Caco-2 (cell line): ENCODE data around the gene TEPSIN. TPM values are rescaled to one million over a fixed set of nuclear protein-coding genes. Genes with fewer than 3 reads are reported as not detected.

Experiments used
- BruUV-seq: library from RNA; stranded (reverse); fragments of 400-500 nt; replicated peaks from 2 replicates; lab custom pipeline; 2021; lab: Mats Ljungman, UMichigan
- CTCF ChIA-PET: fragments of 300-600 bp; sonication (Branson Sonifier 250); formaldehyde crosslinking; loops from one replicate; lab custom pipeline; 2022; ENCODE audit warnings: antibody characterized with exemption; lab: Charles Lee
- POLR2A ChIA-PET: fragments of 300-600 bp; sonication (Branson Sonifier 250); formaldehyde crosslinking; loops from one replicate; lab custom pipeline; 2022; ENCODE audit warnings: antibody characterized with exemption; lab: Charles Lee
- DNase-seq, 2 experiments: peaks; one replicate each; pipeline versions ENCODE4 v3.0.0 to v3.0.0-alpha.2; 2020 to 2022
- H3K27me3 ChIP-seq: replicated peaks from 2 replicates; pipeline ENCODE4 v1.6.0; 2011; ENCODE audit warnings: low read length; ENCODE audit not compliant: control insufficient read depth, insufficient read depth
- H3K36me3 ChIP-seq: 2 replicates; pipeline ENCODE4 v1.5.1; 2011; ENCODE audit warnings: low read length; ENCODE audit not compliant: control insufficient read depth, insufficient read depth
- H3K4me1 ChIP-seq: fragments of 250-450 bp; sonication (Bioruptor Pico); 2 replicates; pipeline ENCODE4 v1.5.1; 2020; ENCODE audit warnings: mild to moderate bottlenecking
- H3K4me3 ChIP-seq: 2 replicates; pipeline ENCODE4 v1.5.1; 2011; ENCODE audit warnings: low read depth, mild to moderate bottlenecking, control low read depth, low read length
- H3K9me3 ChIP-seq: fragments of 250-450 bp; sonication (Bioruptor Pico); 2 replicates; pipeline ENCODE4 v1.5.1; 2020; ENCODE audit warnings: mild to moderate bottlenecking, moderate library complexity
- H3K27ac Mint-ChIP-seq: one replicate; pipeline ENCODE4 v1.8.0; 2022; ENCODE audit warnings: mixed read lengths; ENCODE audit not compliant: unreplicated experiment
- H3K27me3 Mint-ChIP-seq: one replicate; pipeline ENCODE4 v1.8.0; 2022; ENCODE audit warnings: mixed read lengths; ENCODE audit not compliant: insufficient read depth, unreplicated experiment
- H3K36me3 Mint-ChIP-seq: one replicate; pipeline ENCODE4 v1.8.0; 2022; ENCODE audit warnings: mild to moderate bottlenecking, mixed read lengths; ENCODE audit not compliant: insufficient read depth, unreplicated experiment
- H3K4me1 Mint-ChIP-seq: one replicate; pipeline ENCODE4 v1.8.0; 2022; ENCODE audit warnings: low read depth, mixed read lengths; ENCODE audit not compliant: unreplicated experiment
- H3K4me3 Mint-ChIP-seq: one replicate; pipeline ENCODE4 v1.8.0; 2022; ENCODE audit warnings: mild to moderate bottlenecking, moderate library complexity, mixed read lengths; ENCODE audit not compliant: unreplicated experiment
- H3K9me3 Mint-ChIP-seq: one replicate; pipeline ENCODE4 v1.8.0; 2022; ENCODE audit warnings: mixed read lengths; ENCODE audit not compliant: unreplicated experiment
- intact Hi-C: fragments of 100-400 bp; cut with micrococcal nuclease; formaldehyde crosslinking; loops from one replicate; pipeline ENCODE4 v1.10.0; 2022; ENCODE audit not compliant: unreplicated experiment
- total RNA-seq: library from RNA; stranded (reverse); gene quantifications from 2 replicates; pipeline ENCODE4 v1.2.3, GENCODE V29; 2022
- TF ChIP-seq, protein P1 (sequence below), 2 experiments: fragments of 200-600 bp in 1 of 2; IDR thresholded peaks; 1 replicate in 1 of 2; 2 replicates in 1 of 2; pipeline versions ENCODE4 v1.5.1 to v1.8.0; 2011 to 2022; ENCODE audit warnings: antibody characterized with exemption in 1 of 2, control low read depth in 1 of 2, inconsistent platforms in 1 of 2, low read depth in 1 of 2, low read length in 1 of 2, mild to moderate bottlenecking in 1 of 2, moderate library complexity in 1 of 2; ENCODE audit not compliant: insufficient read depth in 1 of 2, severe bottlenecking in 1 of 2, unreplicated experiment in 1 of 2

The TEPSIN gene
- total RNA-seq, 1 experiment from 2014 or later, result 40.3 TPM

DNA sequence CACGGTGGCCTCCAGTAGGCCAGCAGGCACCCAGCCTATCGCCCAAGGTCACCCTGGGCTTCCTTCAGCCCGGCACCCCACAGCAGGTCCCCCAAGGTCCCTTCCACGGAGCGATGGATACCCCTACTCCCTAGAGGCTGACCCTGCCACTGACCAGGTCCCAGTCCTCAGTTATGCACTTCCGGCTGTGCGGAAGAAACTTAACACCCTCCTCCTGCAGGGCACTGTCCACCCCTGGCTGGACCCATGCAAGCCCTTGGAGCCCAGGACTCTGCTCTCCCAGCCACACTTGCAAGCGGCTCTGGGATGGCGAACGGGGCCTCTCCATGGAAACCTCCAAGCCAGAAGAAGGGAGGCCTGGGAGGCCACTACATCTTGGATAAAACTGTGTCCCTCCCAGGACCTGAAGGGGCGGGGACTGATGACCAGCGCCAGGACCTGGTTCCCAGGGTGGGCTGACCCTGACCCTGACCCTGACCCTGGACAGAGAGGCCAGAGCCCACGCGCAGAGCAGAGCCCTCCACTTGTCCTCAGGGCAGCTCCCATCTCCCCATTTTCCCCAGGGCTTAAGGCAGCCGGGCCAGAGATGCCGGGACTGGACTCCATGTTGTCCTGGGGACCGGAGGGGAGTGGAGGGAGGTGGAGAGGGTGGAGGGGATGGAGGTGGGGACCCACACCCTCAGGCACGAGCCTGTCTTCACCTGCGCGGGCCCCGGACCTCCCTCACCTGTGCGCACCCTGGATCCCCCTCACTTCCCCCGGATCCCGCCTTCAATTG, 16.8 kb downstream of the TEPSIN start:
- Mint-ChIP-seq H3K9me3 (no peaks in the 10 kb centered on the region), H3K36me3 (peaks cover 10% of the 10 kb centered on the region), H3K27me3 (no peaks in the 10 kb centered on the region), H3K4me1 (no peaks in the 10 kb centered on the region), H3K27ac (no peak overlapping the region), H3K4me3 (peak overlapping the region; percentile 80)
- DNase-seq, result no peak
- ChIA-PET POLR2A (interaction anchor here (0.6 to 1.3 kb wide), 9 partner anchors 13 to 376 kb away, joined by 4 to 34 read pairs (median 6); partner anchors contain the start of genes BAHCC1, NDUFAF8, SLC38A10 and TEPSIN), CTCF (interaction anchor here (0.6 to 1.3 kb wide), 14 partner anchors 12 to 490 kb away, joined by 3 to 9 read pairs (median 4); partner anchors contain the start of genes BAHCC1, CHMP6, NDUFAF8 and TEPSIN)
- no TSS peak for BruUV-seq
- intact Hi-C loops, result loop anchor here (5.0 kb wide), 1 partner anchor 185 kb away; the partner anchor contains the start of gene BAIAP2
- H3K9me3 ChIP-seq, result 0 out of 2 replicates have a peak, but pooled peaks cover 1% of the 10 kb centered on the region
- H3K27me3 ChIP-seq, result no peaks in the 10 kb centered on the region
- peaks cover 9% of the 10 kb centered on the region for H3K4me1 ChIP-seq
- H3K36me3 ChIP-seq, result no peaks in the 10 kb centered on the region
- peak overlapping the region; percentile 95 for H3K4me3 ChIP-seq
- TF ChIP-seq, protein P1, sequence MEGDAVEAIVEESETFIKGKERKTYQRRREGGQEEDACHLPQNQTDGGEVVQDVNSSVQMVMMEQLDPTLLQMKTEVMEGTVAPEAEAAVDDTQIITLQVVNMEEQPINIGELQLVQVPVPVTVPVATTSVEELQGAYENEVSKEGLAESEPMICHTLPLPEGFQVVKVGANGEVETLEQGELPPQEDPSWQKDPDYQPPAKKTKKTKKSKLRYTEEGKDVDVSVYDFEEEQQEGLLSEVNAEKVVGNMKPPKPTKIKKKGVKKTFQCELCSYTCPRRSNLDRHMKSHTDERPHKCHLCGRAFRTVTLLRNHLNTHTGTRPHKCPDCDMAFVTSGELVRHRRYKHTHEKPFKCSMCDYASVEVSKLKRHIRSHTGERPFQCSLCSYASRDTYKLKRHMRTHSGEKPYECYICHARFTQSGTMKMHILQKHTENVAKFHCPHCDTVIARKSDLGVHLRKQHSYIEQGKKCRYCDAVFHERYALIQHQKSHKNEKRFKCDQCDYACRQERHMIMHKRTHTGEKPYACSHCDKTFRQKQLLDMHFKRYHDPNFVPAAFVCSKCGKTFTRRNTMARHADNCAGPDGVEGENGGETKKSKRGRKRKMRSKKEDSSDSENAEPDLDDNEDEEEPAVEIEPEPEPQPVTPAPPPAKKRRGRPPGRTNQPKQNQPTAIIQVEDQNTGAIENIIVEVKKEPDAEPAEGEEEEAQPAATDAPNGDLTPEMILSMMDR (IDR thresholded peaks at IDR 0.05; ENCODE audit: insufficient read depth in 1 of 2, low read depth in 1 of 2, low read length in 1 of 2, severe bottlenecking in 1 of 2, unreplicated experiment in 1 of 2), result no peak

DNA sequence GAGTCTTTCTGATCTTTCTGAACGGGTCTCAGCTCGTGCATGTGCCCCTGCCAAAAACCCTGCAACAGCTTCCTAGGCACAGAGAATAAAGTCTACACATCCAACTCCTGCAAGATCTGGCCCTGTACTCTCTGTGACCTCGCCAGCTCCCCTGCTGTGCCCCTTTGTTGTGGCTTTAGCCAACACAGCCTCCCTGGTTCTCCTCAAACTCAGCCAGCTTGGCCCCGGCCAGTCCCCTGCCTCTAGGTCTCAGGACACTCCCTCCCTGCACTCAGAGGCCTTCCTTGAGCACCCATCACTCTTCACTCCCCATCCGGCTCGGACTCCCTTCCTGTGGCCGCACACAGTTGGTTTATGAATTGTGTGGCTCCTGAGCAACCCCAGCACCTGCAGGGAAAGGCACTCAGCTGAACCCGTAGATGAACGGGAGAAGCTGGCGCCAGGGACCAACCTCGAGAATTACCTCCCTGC, 17.4 kb downstream of the TEPSIN start:
- no peak overlapping the region; the same call in 1 of the 2 replicates for H3K4me3 ChIP-seq
- Mint-ChIP-seq H3K4me3 (peak overlapping the region; percentile 80), H3K27me3 (no peaks in the 10 kb centered on the region), H3K4me1 (no peaks in the 10 kb centered on the region), H3K27ac (no peak overlapping the region), H3K36me3 (peaks cover 10% of the 10 kb centered on the region), H3K9me3 (no peaks in the 10 kb centered on the region)
- no peaks in the 10 kb centered on the region for H3K36me3 ChIP-seq
- peaks cover 9% of the 10 kb centered on the region for H3K4me1 ChIP-seq
- ChIA-PET CTCF (no interaction called here), POLR2A (interaction anchor here (0.6 kb wide), 1 partner anchor 233 kb away, joined by 3 read pairs; no protein-coding TSS in a partner anchor)
- no peaks in the 10 kb centered on the region for H3K27me3 ChIP-seq
- no peak for DNase-seq
- TF ChIP-seq, protein P1 (IDR thresholded peaks at IDR 0.05; ENCODE audit: insufficient read depth in 1 of 2, low read depth in 1 of 2, low read length in 1 of 2, severe bottlenecking in 1 of 2, unreplicated experiment in 1 of 2), result no peak
- no TSS peak for BruUV-seq
- no peaks in the 10 kb centered on the region for H3K9me3 ChIP-seq
- intact Hi-C loops, result loop anchor here (5.0 kb wide), 1 partner anchor 184 kb away; the partner anchor contains the start of gene BAIAP2

DNA sequence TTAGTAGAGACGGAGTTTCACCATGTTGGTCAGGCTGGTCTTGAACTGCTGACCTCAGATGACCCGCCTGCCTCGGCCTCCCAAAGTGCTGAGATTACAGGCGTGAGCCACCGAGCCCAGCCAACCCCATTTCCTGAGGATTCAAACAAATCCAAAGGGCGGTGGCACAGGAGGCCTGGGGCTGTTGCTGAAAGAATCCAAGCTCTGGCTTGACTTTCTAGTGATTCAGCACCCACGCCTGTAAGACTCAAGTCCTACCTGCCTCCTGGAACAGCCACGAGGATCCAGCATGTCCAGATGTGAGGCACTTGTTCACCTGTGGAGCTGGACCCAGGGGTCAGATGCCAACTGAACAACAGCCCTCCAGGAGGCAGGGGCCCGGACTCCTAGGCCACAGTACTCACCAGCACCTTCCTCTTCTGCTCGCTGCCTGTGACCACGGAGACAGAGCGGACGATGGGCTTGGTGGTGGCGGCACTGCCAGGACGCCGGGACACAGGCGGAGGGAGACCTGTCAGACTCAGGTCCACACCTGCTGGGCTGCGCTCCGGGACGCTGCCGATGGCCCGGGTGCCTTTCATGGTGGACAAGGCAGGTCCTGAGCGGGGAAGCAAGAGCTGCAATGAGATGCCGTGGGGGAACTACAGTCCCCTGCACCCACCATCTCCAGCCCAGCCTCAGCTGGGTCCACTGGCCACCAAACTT, 19.2 kb downstream of the TEPSIN start:
- H3K4me3 ChIP-seq, result no peak overlapping the region
- POLR2A ChIA-PET, result no interaction called here
- Mint-ChIP-seq H3K4me1 (no peaks in the 10 kb centered on the region), H3K27me3 (no peaks in the 10 kb centered on the region), H3K36me3 (peaks cover 10% of the 10 kb centered on the region), H3K27ac (no peak overlapping the region), H3K9me3 (no peaks in the 10 kb centered on the region), H3K4me3 (no peak overlapping the region)
- no TSS peak for BruUV-seq
- no peaks in the 10 kb centered on the region for H3K9me3 ChIP-seq
- no peak for DNase-seq
- no peaks in the 10 kb centered on the region for H3K36me3 ChIP-seq
- TF ChIP-seq, protein P1 (IDR thresholded peaks at IDR 0.05; ENCODE audit: insufficient read depth in 1 of 2, low read depth in 1 of 2, low read length in 1 of 2, severe bottlenecking in 1 of 2, unreplicated experiment in 1 of 2), result no peak
- H3K4me1 ChIP-seq, result peaks cover 9% of the 10 kb centered on the region
- CTCF ChIA-PET, result no interaction called here
- H3K27me3 ChIP-seq, result no peaks in the 10 kb centered on the region
- intact Hi-C loops, result loop anchor here (5.0 kb wide), 1 partner anchor 182 kb away; the partner anchor contains the start of gene BAIAP2
